LNCaP clone FGC (cell line): ENCODE data around the gene CASR.

Source experiments
- DNase-seq: peaks from one replicate; pipeline ENCODE4 v3.0.0-alpha.2; 2011; ENCODE audit warnings: low read depth
- H3K4me3 ChIP-seq: 2 replicates; pipeline ENCODE4 v1.5.1; 2011; ENCODE audit warnings: mild to moderate bottlenecking, low read depth, low read length, control low read depth
- TF ChIP-seq, protein P1 (sequence below): IDR thresholded peaks from 2 replicates; pipeline ENCODE4 v1.5.1; 2012; ENCODE audit warnings: mild to moderate bottlenecking; ENCODE audit not compliant: control insufficient read depth, insufficient read depth; ENCODE audit errors: extremely low read depth

Gene CASR

DNA sequence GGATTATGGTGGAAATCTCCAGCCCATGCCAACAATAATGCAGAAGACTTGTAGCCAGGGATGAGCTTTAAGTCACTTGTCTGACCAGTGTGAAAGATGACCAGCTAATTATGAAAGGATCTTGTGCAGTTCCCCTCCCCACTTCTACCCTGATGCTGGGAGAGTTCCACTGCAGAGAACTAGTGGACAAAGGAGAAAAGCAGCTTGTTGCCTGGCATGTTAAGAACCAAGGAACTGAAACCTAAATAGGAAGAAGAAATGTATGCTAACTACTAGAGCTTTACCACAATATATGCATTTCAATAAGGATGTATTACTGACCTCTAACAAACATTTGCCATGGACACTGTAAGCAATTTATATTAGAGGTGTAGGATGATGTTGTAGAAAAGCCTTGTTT, 89.4 kb downstream of the CASR start:
- no peak for DNase-seq
- TF ChIP-seq, protein P1, sequence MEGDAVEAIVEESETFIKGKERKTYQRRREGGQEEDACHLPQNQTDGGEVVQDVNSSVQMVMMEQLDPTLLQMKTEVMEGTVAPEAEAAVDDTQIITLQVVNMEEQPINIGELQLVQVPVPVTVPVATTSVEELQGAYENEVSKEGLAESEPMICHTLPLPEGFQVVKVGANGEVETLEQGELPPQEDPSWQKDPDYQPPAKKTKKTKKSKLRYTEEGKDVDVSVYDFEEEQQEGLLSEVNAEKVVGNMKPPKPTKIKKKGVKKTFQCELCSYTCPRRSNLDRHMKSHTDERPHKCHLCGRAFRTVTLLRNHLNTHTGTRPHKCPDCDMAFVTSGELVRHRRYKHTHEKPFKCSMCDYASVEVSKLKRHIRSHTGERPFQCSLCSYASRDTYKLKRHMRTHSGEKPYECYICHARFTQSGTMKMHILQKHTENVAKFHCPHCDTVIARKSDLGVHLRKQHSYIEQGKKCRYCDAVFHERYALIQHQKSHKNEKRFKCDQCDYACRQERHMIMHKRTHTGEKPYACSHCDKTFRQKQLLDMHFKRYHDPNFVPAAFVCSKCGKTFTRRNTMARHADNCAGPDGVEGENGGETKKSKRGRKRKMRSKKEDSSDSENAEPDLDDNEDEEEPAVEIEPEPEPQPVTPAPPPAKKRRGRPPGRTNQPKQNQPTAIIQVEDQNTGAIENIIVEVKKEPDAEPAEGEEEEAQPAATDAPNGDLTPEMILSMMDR = no peak
- no peak overlapping the region for H3K4me3 ChIP-seq

DNA sequence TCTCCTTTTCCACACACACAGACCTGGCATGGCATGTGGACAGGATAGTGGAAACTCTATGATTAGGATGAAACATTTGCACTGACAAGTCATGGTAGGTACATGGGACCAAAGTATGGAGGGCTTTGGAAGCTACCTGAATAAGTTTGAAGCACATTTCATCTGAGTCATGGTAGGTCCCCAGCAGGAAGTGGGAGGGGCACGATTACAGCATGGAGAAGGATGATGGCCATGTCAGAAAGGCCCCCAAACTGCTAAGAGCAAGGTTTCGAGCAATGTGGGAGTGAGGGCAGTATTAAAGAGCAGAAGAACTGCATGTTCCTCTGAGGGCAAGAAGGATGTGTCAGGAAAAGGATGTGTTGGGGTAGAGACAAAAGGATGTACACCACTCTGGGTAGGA, 90.0 kb downstream of the CASR start:
- H3K4me3 ChIP-seq = no peak overlapping the region
- TF ChIP-seq, protein P1 = no peak
- no peak for DNase-seq

DNA sequence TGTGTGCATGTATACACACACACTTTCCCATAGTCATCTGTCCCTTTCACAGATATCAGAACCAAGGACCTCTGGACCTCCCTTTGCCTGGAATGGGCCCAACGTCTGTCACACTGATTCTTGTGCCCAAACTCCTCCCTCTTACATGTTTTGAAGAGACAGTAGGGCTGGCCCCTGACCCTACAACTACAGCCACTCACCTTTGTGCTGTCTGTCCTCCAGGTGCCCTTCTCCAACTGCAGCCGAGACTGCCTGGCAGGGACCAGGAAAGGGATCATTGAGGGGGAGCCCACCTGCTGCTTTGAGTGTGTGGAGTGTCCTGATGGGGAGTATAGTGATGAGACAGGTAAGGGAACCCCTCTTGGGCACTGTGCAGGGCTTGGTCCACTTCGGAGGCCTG, 98.4 kb downstream of the CASR start:
- TF ChIP-seq, protein P1 = no peak
- no peak for DNase-seq
- no peak overlapping the region for H3K4me3 ChIP-seq

DNA sequence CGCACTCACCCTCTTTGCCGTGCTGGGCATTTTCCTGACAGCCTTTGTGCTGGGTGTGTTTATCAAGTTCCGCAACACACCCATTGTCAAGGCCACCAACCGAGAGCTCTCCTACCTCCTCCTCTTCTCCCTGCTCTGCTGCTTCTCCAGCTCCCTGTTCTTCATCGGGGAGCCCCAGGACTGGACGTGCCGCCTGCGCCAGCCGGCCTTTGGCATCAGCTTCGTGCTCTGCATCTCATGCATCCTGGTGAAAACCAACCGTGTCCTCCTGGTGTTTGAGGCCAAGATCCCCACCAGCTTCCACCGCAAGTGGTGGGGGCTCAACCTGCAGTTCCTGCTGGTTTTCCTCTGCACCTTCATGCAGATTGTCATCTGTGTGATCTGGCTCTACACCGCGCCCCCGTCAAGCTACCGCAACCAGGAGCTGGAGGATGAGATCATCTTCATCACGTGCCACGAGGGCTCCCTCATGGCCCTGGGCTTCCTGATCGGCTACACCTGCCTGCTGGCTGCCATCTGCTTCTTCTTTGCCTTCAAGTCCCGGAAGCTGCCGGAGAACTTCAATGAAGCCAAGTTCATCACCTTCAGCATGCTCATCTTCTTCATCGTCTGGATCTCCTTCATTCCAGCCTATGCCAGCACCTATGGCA, 100.5 kb downstream of the CASR start:
- TF ChIP-seq, protein P1 = no peak
- H3K4me3 ChIP-seq = no peak overlapping the region
- no peak for DNase-seq

DNA sequence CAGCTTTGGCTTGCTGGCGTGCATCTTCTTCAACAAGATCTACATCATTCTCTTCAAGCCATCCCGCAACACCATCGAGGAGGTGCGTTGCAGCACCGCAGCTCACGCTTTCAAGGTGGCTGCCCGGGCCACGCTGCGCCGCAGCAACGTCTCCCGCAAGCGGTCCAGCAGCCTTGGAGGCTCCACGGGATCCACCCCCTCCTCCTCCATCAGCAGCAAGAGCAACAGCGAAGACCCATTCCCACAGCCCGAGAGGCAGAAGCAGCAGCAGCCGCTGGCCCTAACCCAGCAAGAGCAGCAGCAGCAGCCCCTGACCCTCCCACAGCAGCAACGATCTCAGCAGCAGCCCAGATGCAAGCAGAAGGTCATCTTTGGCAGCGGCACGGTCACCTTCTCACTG, 101.0 kb downstream of the CASR start:
- H3K4me3 ChIP-seq = no peak overlapping the region

DNA sequence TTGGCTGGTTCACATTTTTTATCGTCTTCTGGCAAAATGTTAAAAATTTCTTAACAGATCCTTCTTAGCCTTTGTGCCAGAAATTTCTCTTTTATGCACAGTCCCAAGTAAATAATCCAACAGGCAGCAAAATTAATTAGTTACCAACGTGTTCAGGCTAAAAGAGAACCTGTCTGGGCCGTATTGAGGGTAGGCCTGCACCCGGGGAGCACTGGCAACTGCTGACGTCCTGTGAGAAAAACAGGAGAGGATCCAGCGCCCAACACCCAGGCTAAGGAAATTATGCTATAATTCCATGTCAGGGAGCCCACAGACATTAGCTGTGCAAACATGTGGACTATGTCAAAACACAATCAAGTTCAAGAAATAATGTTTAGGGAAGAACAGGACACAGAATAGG, 110.9 kb downstream of the CASR start:
- no peak overlapping the region for H3K4me3 ChIP-seq
- TF ChIP-seq, protein P1 = no peak
- no peak for DNase-seq

More for the DNA sequence above, 101.0 kb downstream of the CASR start:
- DNase-seq = no peak
- TF ChIP-seq, protein P1 = no peak

DNA sequence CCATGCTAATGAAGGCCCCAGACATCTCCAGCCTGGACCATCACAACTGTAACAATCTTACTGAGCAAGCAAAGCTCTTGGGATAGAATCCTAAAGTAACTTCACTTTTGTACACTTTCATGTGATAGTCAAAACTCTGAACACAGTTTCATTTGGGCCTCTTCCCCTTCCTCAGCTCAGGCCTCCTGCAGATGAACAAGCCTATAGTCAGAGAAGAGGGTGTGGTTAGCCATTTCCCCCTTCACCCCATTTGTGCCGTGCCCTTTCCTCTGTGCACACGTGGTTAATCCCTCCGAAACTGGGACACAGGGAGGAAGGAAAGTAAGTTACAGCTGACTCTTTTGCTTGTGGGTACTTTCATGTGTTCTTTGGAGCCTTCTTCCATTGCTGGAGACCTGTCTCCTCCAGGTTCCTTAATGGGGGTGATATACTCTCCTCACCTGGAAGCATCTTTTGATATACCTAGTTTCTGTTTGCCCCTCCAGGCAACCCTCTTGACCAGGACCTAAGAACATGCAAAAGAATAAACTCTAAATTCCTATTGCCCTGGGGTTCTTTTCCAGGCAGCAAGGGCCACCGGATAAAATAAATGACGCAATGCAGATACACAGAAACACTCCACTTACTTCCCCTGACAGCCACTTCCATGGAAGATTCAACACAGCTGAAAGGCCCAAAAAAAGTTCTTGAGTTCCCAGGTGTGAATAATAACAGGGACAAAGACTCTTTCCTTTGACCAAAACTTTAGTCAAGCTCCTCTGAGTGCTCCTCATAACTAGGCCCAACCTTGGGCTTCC, 112.0 kb downstream of the CASR start:
- no peak overlapping the region for H3K4me3 ChIP-seq
- no peak for DNase-seq
- TF ChIP-seq, protein P1 = no peak
